Fibroblast of mammary gland (primary cell): Measurements from ENCODE around the gene SH2B2.

ENCODE experiments used
- DNase-seq: peaks from one replicate; pipeline ENCODE4 v3.0.0-alpha.2; 2010; ENCODE audit warnings: low read depth
- H3K4me3 ChIP-seq: 2 replicates; pipeline ENCODE4 v1.5.1; 2011; ENCODE audit warnings: low read depth, mild to moderate bottlenecking, low read length, moderate library complexity; ENCODE audit not compliant: control insufficient read depth
- CTCF ChIP-seq: conservative IDR thresholded peaks from 2 replicates; pipeline ENCODE4 v1.5.1; 2011; ENCODE audit warnings: low read depth, low read length, inconsistent platforms; ENCODE audit not compliant: control insufficient read depth, insufficient read depth

The SH2B2 gene

DNA sequence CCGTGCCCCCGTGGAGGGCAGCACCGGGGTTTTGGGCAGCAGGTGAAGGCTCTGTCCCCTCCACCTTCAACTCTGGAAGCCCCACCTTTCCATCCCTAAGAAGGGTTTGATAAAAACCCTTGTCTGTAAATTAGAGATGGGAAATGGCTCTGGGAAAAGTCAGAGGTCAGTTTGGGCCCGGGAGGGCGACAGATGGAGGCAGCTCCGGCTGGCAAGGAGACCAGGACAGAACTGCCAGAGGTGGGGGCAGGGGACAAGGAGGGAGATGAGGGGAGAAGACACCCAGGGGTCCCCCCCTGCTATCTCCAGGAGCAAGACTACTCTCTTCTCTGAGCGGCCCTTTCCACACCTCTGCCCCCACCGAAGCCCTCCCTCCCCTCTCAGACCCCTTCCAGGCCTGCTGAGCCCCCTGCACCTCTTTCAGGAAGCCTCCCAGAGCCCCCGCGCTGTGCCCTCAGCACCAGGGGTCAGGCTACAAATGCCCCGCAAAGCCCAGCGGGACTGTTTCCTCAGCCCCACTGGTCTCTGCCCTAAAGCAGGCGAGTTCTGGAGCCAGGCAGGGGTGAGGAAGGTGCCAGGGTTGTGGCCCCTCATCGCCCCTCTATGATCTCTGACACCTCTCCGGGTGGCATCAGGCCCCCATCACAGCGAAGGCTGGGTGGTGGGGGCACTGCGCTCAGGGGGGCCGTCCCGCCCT is 980 bp upstream of the SH2B2 start:
- DNase-seq, result no peak

GRCh38 chr7:102287111-102287980 is 678 bp downstream of the SH2B2 start:
- DNase-seq, result no peak
- no peak for TF ChIP-seq CTCF

More for the DNA sequence above, 980 bp upstream of the SH2B2 start:
- no peak for TF ChIP-seq CTCF
- peak overlapping the region; percentile 38 for H3K4me3 ChIP-seq

GRCh38 chr7:102287981-102288278 is 1.3 kb downstream of the SH2B2 start:
- no peak for TF ChIP-seq CTCF
- no peak for DNase-seq
- H3K4me3 ChIP-seq, result peak overlapping the region; percentile 53

More at GRCh38 chr7:102287111-102287980, 678 bp downstream of the SH2B2 start:
- H3K4me3 ChIP-seq, result peak overlapping the region; percentile 53

GRCh38 chr7:102288285-102288930 is 1.7 kb downstream of the SH2B2 start:
- no peak for TF ChIP-seq CTCF
- H3K4me3 ChIP-seq, result no peak overlapping the region
- DNase-seq, result no peak

- TF ChIP-seq CTCF, result no peak
- DNase-seq, result no peak
- H3K4me3 ChIP-seq, result no peak overlapping the region
Measured at GRCh38 chr7:102289057-102289456, 2.4 kb downstream of the SH2B2 start.

DNA sequence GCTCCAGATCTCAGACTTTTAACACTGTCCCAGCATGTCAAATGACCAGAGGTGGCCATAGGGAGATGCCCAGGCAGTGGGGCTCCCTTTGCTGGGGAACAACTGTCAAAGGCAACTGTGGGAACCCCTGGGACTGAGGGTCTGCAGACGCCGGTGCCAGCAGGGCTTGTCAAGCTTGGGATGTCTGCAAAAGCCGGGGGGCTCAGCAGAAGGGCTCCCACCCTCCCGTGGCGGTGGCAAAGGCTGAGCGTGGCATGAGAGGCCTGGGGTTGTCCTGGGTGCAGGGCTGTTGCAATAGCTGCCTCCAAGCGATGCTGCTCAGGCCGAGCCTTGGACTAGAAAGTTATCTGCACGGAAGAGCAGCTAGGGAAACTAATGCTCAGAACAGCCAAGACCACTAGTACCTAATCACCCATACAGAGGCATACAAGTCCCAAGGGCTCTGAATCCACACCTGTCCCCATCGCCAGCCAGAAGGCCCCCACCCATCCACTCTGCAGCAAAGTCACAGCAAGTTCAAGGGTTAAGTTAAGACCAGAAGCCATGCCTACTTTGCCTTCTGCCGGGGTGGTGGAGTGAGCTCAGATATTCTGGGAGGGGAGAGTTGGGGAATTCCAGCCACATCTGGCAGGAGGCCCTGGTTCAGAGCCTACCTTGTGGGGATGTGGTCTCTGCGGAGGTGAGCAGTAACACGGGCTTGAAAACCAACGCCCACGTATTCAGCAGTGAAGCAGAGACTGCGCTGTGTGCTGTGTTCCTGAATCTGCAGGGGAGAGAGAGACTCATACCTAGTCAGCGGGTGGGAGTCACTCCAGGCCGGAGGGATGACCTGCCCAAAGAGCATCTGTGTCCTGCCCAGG is 4.6 kb downstream of the SH2B2 start:
- no peak overlapping the region for H3K4me3 ChIP-seq
- TF ChIP-seq CTCF, result no peak
- DNase-seq, result no peak
